GM10266 (cell line): ENCODE data around the gene RNASE2.
"Not testable (repeated sequence)": the region's sequence is repeated elsewhere in the genome, so short reads cannot be mapped to it uniquely, and the experiment has no call there.

Experiments used
- DNase-seq: peaks from one replicate; pipeline ENCODE4 v3.0.0; 2012; ENCODE audit errors: extremely low spot score
- TF ChIP-seq, protein P1 (sequence below): IDR thresholded peaks from 2 replicates; pipeline ENCODE4 v1.5.1; 2012; ENCODE audit warnings: mild to moderate bottlenecking, low read depth; ENCODE audit not compliant: control insufficient read depth, insufficient read depth; ENCODE audit errors: missing control alignments

Gene RNASE2

DNA sequence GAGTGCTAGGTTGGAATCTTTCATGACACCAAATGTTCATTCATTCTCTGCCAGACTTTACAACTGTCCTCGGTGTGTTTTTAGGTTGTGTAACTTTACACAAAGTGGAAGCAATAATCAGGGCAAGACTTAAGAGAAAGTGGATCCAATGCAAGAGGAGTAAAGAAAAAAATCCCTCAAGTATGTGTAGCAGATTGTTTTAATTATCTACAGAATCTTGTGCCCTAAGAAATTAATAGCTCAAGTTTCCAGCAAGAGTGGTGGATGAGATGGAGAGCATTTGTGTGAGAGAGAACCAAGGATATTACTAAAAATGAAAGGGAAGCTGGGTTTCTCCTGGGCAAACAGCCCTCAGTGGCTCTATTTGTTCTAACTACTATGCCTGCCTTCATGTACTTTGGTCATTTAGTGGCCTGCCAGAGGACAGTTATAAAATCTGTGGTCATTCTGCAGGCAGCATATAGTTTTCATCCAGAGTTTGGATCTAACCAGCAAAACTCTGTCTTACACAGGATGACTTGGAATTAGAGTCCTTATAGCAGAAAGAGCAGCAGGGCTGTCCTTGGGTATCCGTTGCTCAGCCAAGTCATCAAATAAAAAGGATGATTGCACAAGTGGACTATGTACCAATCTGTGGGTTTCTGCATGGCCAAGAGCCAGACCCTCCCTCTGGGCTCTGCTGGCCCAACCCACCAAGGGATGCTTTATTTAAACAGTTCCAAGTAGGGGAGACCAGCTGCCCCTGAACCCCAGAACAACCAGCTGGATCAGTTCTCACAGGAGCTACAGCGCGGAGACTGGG lies at the start of gene RNASE2:
TSS of gene RNASE2 (plus strand) at position 752 of the 802 bp plus-strand sequence. CDS start 285 bp downstream, outside the sequence.
- DNase-seq, result not testable (repeated sequence)

DNA sequence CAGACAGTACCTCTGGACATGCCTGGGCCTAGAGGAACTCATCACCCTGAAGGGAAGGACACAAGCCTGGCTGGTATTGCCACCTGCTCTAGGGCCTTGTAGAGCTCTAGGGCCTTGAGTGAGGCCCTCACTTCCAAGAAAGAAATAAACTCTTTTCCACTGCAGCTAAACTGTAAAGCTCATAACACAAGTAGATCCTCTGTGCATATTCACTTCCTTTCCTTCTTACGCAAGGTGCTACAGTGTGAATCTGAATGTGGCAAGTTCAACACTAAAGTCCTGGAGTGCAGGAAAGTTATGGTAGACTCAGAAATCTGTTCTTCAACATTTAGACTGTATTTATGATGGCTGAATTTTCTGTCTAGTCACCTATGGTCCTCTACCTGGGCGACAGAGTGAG lies 49.6 kb upstream of the RNASE2 start:
- DNase-seq, result no peak
- TF ChIP-seq, protein P1, sequence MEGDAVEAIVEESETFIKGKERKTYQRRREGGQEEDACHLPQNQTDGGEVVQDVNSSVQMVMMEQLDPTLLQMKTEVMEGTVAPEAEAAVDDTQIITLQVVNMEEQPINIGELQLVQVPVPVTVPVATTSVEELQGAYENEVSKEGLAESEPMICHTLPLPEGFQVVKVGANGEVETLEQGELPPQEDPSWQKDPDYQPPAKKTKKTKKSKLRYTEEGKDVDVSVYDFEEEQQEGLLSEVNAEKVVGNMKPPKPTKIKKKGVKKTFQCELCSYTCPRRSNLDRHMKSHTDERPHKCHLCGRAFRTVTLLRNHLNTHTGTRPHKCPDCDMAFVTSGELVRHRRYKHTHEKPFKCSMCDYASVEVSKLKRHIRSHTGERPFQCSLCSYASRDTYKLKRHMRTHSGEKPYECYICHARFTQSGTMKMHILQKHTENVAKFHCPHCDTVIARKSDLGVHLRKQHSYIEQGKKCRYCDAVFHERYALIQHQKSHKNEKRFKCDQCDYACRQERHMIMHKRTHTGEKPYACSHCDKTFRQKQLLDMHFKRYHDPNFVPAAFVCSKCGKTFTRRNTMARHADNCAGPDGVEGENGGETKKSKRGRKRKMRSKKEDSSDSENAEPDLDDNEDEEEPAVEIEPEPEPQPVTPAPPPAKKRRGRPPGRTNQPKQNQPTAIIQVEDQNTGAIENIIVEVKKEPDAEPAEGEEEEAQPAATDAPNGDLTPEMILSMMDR, result no peak

DNA sequence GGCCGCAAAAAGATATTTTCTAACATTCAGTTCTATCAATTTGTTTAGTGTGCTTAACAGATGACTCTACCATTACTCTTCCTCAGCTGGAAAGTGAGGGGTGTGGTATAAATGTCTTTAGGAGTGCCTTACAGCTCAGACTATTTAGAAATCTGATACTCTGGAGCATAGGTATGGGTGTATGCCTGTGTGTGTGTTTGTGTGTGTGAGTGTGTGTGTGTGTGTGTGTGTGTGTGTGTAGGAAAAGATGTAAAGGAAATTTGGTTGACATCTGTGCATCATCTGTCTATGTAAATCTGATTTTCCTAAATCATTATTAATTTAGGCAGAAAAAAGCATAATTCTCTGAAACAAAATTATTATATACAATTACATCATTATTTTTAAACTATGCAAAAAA lies 48.1 kb upstream of the RNASE2 start:
- TF ChIP-seq, protein P1, result no peak
- no peak for DNase-seq

DNA sequence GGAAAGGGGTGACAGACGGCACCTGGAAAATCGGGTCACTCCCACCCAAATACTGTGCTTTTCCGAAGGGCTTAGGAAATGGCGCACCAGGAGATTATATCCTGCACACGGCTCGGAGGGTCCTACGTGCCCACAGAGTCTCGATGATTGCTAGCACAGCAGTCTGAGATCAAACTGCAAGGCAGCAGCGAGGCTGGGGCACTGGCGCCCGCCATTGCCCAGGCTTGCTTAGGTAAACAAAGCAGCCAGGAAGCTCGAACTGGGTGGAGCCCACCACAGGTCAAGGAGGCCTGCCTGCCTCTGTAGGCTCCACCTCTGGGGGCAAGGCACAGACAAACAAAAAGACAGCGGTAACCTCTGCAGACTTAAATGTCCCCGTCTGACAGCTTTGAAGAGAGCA lies 44.5 kb upstream of the RNASE2 start:
- not testable (repeated sequence) for DNase-seq

DNA sequence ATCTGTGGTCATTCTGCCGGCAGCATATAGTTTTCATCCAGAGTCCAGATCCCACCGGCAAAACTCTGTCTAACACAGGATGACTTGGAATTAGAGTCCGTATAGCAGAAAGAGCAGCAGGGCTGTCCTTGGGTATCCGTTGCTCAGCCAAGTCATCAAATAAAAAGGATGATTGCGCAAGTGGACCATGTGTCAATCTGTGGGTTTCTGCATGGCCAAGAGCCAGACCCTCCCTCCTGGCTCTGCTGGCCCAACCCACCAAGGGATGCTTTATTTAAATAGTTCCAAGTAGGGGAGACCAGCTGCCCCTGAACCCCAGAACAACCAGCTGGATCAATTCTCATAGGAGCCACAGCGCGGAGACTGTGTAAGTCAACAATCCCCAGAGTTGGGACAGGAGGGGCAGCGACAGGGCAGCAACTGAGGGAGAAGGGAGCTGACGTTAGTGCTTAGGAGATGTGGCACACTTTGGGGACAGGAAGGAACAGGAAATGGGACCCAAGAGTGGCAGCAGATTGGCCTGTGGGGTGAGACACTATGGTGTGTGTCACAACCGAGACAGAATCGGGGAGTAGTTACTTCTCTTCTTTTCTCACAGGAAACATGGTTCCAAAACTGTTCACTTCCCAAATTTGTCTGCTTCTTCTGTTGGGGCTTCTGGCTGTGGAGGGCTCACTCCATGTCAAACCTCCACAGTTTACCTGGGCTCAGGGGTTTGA lies 36.1 kb upstream of the RNASE2 start:
- DNase-seq, result not testable (repeated sequence)

DNA sequence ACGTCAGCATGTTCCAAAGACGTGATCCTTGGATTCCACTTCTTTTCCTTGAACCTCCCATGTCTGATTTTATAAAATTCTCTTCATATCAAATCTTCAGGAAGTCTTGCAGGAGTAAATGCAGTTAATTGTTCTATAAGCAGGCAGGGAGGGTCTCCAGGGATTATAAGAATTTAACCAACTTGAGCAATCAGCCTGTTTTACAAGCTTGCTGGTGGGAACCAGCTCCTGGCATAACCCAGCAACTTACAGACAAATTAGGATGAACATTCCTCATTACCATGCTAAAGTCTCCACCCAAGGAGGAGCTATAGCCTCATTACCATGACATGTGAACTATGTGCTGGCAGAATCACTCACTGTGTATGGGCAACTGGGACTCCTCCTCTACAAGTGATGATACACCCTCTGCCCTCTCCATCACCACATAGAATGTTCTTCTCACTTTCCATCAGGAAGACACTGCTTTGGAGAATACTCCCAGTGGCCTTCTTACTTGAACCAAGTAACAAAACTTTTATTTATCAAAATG lies 31.5 kb upstream of the RNASE2 start:
- not testable (repeated sequence) for DNase-seq

DNA sequence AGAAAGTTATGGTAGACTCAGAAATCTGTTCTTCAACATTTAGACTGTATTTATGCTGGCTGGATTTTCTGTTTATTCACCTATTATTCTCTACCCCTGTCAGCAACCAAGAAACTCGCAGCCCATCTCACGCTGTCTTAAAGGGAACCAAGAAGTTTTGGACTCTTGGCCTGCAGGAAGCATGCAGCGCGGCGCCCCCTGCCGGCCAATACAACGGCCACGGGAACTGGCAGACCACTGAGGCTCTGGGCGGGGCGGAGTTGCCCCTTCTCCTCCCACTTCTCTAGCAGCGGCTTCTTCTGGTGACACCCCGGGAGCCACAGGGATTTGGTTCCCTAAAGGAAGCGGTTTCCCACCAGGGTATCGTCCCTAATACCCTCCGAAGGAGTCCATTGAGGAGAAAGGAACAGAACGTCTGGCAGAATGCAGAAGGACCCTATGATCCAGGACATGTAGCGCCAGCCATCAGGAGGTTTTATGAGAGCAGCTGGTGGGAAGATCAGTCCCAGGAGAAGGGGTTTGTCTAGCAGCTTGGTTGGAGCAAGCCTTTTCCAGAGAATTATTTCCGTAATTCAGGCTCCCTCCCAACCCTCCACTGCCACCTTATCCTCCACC lies 21.0 kb upstream of the RNASE2 start:
- TF ChIP-seq, protein P1, result peak; percentile 55
- peak; percentile 30 for DNase-seq

DNA sequence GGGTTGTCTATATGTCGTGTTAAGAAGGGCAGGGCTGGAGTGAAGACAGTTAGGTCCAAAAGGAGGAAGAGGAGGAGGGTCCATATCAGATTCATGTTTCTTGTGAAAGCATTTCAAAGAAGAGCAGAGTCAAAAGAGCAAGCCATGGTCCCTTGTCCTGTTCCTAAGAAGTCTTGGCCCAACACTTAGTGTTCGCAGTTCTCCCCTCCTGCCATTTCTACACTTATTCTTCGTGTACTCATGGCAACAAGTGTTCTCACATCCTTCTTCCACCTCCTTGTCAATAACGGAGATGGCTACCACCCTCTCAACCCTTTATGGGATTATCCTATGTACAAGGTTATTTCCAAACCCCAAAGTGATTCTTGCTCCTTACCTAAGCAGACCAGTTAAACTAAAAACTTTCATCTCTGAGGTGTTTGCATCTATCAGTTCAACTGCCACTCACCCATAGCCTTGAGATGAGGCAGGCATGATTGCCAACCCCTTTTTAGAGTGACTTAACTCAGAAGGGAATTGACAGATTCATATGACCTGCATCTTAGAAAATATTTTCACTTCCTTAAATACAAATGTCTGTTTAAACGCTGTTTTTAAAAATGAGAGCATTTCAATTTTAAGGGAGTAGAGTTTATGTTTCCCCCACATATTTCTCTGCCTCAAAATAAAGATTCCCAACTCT lies 19.8 kb upstream of the RNASE2 start:
- TF ChIP-seq, protein P1, result no peak
- no peak for DNase-seq

DNA sequence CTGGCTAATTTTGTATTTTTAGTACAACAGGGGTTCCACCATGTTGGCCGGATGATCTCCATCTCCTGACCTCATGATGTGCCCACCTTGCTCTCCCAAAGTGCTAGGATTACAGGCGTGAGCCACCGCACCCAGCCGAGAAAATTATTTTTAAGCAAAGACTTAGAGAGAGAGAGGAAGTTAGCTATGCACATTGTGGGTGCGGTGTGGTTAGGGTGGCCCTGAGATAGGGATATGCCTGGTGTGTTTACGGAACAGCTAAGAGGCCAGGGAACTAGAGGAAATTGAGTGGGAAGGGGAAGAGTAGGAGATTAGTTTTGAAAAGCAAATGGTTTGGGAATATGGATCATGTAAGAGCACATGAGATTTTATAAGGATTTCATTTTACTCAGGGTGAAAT lies 10.1 kb upstream of the RNASE2 start:
- not testable (repeated sequence) for DNase-seq

DNA sequence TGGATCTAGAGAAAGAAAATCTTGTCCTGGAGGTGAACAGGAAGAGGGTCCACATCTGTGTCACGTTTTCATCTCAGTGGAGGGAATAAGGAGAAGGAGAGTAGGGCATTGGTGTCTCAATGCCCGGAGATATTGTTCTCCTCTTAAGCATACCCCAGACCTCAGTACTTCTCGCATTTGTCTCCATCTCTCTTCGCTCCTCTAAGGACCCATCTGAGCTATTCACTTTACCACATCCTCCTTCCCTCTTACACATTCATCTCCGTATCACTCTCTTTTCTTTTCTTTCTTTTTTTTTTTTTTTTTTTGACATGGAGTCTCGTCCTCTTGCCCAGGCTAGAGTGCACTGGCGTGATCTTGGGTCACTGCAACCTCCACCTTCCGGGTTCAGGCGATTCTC lies 8.6 kb upstream of the RNASE2 start:
- DNase-seq, result not testable (repeated sequence)

DNA sequence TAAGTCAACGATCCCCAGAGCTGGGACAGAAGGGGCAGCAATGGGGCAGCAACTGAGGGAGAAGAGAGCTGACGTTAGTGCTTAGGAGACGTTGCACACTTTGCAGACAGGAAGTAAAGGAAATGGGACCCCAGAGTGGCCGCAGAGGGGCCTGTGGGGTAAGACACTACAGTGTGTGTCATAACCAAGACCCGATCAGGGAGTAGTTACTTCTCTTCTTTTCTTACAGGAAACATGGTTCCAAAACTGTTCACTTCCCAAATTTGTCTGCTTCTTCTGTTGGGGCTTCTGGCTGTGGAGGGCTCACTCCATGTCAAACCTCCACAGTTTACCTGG lies 219 bp downstream of the RNASE2 start:
- not testable (repeated sequence) for DNase-seq
